Activated CD8-positive, alpha-beta memory T cell treated with anti-CD3 and anti-CD28 coated beads for 48 hours (primary cell): ENCODE data around the gene NFATC1.
"Not testable (repeated sequence)": the region's sequence is repeated elsewhere in the genome, so short reads cannot be mapped to it uniquely, and the experiment has no call there.

ENCODE experiments used
- DNase-seq, 3 experiments: peaks; one replicate each; pipeline ENCODE4 v3.0.0-alpha.2; 2020; ENCODE audit warnings: low read depth in 2 of 3, low spot score in 2 of 3

The NFATC1 gene

DNA sequence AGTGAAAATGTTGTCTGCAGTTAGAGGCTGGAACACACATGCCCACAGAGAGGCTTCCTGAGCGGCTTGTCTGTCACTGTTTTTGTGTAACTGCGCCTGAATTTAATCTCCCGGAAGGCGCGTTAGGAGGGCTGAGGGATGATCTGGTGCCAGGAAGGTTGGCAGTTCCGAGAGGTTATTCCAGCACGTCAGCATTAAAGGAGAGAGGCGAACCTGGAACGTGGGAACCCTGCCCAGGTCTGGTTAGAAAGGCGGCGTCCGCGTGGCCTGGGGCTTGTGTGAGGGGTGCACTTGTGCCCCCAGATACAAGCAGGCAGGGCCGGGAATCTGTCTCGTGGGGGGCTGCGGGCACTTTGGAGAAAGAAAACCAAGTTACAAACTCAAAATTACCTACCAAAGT is 75.3 kb downstream of the NFATC1 start:
- no peak for DNase-seq

DNA sequence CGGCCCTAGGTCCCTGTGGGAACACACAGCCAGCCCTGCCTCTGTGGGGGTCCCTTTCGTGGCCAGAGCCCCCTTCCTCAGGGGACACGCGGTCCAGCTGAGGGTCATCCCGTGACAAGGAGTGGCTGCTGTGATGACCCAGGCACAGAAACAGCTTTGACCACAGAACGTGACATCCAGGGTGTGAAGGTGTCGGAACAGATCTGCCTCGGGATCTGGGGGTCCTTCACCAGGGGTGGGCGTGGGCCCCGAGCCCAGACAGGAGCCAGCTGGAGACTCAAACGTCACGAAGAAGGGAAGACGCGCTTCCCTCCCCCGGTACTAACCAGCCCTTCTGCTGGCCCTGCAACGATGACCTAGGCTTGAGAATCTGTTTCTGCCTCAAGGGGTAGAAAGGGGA is 75.9 kb downstream of the NFATC1 start:
- DNase-seq = no peak

GRCh38 chr18:79472176-79472575 is 76.4 kb downstream of the NFATC1 start:
- DNase-seq = no peak

GRCh38 chr18:79472946-79473345 is 77.2 kb downstream of the NFATC1 start:
- DNase-seq = no peak

DNA sequence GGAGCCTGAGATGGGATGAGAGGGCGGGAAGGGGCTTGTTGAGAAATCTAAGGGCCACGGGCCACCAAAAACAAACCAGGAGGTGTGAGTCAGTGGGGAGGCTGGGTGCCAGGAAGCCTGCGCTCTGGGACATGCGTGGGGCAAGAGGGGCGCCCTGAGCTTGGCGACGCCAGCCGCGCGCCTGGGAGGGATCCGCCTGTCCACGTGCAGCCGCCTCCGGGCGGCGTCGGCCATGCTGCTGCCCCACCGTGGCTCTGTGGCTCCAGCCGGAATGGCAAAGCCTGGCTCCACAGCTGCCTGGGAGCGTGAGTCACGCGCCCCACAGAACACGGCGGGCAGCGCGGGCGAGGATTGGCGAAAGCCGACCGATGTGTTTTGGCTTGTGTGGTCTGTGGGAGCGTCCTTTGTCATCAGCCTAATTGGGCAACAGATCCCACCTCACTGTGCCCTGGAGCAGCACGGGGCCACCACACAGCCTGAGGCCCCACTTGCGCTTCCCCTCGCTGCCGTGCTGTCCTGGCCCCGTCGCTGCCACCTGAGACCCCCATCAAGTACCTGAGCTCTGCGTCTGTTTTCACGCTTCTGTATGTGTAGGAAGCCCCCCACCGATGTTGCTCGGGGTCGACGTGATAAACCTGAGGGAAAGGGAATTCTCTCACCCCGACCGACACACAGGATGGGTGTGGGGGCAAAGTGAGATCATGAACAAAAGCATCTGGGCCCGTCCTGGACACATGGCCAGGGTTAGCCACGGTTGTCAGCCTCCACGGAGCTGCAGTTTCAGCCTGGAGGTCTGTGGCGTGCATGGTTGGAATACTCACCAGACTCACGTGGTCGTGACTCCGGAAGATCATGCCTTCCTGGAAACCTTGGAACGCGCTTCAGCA is 80.5 kb downstream of the NFATC1 start:
- DNase-seq = no peak

DNA sequence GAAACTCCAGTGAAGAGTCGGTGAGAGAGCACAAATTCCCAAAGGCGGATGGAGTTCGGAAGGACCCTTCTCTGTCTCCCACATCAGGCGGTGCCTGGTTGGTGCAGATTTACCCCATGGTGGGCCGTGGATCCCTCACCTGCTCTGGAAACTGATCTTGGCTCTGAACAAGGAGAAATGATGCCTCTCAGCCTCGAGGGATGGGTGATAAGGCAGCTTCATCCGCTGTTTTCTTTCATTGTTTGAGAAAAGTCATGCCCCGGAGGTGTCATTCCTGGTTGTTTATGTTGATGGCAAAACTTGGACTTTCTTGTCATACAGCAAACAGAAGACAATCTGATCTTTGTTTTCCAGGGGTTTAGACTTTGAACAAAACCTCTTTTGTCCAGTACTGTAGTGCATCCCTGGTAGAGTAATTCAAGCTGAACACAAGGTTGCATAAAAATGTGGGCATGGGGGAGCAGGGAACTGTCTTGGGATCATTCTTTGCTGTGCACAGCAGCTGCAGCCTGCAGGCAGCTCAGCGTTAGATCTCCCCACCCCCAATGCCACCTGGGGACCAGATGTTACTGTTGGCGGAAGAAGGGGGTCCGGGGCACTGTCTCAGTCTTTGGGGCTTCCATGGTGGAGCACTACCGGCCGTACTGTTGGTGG is 81.3 kb downstream of the NFATC1 start:
- DNase-seq = no peak

- no peak for DNase-seq
Measured at GRCh38 chr18:79477711-79478483, 82.2 kb downstream of the NFATC1 start.

GRCh38 chr18:79478484-79479115 is 82.9 kb downstream of the NFATC1 start:
- no peak for DNase-seq

GRCh38 chr18:79479116-79479760 is 83.5 kb downstream of the NFATC1 start:
- no peak for DNase-seq

GRCh38 chr18:79479761-79480161 is 84.0 kb downstream of the NFATC1 start:
- no peak for DNase-seq

DNA sequence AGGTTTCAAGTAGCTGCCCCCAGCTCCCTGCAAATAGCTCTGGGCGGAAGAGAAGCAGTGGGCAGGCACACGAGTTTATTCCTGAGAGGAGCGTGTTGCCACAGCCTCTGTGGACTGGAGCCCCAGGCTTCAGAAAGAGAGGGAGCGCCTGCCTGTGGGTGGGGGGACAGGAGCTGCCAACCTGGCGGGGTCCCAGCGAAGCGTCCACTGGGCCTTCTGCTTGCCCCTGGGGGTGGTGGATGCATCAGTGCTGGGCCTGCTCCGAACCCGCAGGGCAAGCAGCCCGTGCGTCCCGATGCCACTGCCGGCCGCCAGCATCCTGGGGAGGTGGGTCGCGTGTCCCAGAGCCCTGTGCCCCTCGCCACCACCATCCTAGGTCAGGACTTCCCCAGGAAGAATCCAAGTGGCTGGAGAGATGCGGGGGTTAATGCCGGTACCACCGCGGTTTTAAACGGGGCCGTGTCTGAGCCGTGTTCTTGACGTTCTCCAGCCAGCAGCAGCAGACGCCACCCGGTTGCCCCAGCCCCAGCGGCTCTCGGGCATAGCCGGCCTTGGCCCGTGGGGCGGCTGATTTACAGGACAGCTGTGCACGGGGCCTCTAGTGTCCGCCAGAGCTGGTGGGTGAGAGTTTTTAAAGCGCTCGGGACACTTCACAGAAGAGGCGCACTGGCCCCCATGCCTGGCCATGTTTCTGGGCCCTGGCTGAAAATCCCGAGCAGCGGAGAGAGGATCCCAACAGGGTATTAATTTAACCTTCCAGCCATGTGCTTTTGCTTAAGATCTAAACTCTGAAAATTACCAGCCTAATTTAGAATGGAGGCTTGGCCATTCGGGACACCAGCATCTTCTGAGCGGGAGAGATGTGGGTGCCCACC is 84.7 kb downstream of the NFATC1 start:
- DNase-seq = no peak

DNA sequence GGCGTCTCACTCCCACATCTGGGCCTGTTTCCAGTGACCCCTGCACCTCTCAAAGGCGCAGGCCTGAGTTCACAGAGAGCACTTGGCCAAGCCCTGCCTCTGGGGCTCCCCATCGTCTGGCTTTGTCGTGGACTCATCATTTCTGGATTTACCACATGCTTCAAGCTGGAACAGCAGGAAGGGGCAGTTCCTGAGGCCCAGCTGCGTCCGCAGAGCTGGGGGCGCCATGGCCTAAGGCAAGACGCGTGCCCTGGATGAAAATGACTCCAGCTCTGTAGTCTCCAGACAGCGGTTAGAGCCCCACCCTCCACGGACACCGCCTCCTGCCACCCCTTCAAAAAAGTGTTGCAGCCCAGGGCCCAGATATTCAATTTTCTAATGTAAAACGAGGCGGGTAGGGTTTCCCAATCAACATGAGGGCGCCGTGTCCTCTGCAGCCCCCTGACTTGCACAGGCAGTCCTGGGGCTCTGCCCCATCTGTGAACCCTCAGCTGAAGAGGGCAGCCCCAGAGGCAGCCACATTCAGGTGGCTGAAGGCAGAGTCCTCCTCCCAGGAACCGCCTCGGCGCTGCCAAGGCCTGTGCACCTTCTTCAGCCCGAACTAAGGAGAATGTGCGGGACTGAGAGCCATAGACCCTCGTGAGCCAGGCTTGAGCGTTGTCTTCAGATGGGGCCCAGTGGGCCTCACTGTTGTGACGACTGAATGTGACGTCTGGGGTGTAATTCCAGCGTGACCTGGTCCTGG is 85.5 kb downstream of the NFATC1 start:
- DNase-seq = no peak

DNA sequence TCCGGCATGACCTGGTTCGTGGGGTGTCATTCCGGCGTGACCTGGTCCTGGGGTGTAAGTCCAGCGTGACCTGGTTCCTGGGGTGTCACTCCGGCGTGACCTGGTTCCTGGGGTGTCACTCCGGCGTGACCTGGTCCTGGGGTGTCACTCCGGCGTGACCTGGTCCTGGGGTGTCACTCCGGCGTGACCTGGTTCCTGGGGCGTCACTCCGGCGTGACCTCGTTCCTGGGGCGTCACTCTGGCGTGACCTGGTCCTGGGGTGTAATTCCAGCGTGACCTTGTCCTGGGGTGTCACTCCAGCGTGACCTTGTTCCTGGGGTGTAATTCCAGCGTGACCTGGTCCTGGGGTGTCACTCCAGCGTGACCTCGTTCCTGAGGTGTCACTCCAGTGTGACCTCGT is 87.7 kb downstream of the NFATC1 start:
- DNase-seq = not testable (repeated sequence)

GRCh38 chr18:79483971-79484491 is 88.3 kb downstream of the NFATC1 start:
- DNase-seq = no peak

- no peak for DNase-seq
Measured at GRCh38 chr18:79484661-79485621, 89.2 kb downstream of the NFATC1 start.

DNA sequence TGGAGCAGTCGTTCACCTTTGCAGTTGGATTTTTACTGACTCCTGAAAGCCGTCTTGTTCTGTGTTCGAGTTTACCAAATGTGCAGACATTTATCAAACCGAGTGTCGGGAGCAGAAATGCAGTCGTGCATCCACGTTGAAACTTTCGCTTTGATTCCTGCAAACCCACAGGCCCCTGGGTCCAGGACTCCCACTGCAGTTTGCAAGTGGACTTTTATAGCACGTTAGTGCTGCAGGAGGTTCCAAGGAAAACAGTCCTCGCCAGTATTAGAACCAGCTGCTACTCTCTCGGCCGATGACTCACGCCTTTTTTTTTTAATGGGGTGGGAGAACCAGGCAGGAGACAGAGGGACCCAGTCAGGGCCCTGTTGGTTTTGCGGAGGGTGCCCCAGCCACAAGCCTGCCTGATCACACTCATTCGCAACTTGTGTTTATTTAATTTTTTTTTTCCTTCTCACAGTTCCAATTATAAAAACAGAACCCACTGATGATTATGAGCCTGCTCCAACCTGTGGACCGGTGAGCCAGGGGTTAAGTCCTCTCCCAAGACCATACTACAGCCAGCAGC is 90.1 kb downstream of the NFATC1 start:
- DNase-seq = no peak

DNA sequence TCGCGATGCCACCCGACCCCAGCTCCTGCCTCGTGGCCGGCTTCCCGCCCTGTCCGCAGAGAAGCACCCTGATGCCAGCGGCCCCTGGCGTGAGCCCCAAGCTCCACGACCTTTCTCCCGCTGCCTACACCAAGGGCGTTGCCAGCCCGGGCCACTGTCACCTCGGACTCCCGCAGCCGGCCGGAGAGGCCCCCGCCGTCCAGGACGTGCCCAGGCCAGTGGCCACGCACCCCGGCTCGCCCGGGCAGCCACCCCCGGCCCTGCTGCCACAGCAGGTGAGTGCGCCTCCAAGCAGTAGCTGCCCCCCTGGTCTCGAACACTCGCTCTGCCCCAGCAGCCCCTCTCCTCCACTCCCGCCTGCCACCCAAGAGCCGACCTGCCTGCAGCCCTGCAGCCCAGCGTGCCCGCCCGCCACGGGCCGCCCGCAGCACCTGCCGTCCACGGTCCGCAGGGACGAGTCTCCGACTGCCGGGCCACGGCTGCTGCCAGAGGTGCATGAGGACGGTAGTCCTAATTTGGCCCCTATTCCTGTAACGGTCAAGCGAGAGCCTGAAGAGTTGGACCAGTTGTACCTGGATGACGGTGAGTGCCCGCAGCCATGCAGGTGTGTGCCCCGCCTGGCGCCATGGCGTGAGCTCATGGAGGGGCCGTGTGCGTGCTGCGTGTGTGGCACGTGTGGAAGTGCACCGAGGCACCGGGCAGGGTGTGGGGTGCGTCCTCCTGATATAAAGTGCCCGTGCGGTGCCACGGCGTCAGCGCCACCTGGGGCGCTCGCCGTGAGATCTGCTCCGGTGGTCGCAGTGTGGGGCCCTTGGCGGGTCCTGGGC is 90.8 kb downstream of the NFATC1 start:
- DNase-seq = no peak
